Measurements from ENCODE around the gene ARMH3. TPM values are rescaled to one million over a fixed set of nuclear protein-coding genes. Genes with fewer than 3 reads are reported as not detected.

Gene ARMH3
- total RNA-seq, 4 donors from 2014 or later, result 12.9 to 19.3 (median 16.2) TPM

DNA sequence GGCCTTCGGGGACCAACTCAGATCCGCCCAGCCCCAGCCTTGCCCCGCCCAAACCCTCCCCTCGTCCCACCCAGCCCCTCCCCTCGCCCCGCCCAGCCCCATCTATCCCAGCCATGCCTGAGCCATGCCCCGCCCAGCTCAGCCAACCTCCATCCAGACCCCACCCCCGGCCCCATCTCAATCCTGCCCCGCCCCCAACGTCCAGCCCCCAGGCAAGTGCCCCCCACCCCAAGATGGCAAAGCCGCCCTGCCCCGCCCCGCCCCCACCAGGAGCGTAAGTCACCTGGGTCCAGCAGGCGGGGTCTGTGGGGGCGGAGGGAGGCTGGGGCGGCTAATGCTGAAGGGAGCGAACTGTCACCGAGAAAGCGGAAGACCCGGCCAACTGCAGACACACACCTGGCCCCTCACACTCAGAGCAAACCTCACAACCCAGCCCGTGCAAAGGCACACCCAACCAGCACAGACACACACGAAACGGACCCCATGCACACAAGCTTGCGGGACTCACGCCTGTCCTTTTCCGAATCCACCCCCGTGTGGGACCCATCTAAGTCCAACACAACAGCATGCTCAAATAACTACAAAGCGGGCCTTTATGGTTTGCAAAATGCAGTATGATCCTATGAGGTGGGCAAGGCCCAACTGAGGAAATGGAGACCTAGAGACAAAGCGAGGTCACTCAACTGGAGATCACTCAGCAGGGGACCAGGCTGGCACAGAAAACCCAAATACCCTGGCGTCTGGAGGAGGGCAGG lies 226.2 kb downstream of the ARMH3 start:
- TF ChIP-seq EP300 (IDR thresholded peaks at IDR 0.05), result no peak
- no peak for TF ChIP-seq POLR2A (IDR thresholded peaks at IDR 0.05; ENCODE audit: low read depth)
- TF ChIP-seq POLR2AphosphoS5 (IDR thresholded peaks at IDR 0.05), result no peak
- TF ChIP-seq, protein P1, sequence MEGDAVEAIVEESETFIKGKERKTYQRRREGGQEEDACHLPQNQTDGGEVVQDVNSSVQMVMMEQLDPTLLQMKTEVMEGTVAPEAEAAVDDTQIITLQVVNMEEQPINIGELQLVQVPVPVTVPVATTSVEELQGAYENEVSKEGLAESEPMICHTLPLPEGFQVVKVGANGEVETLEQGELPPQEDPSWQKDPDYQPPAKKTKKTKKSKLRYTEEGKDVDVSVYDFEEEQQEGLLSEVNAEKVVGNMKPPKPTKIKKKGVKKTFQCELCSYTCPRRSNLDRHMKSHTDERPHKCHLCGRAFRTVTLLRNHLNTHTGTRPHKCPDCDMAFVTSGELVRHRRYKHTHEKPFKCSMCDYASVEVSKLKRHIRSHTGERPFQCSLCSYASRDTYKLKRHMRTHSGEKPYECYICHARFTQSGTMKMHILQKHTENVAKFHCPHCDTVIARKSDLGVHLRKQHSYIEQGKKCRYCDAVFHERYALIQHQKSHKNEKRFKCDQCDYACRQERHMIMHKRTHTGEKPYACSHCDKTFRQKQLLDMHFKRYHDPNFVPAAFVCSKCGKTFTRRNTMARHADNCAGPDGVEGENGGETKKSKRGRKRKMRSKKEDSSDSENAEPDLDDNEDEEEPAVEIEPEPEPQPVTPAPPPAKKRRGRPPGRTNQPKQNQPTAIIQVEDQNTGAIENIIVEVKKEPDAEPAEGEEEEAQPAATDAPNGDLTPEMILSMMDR (IDR thresholded peaks at IDR 0.05), result no peak
- intact Hi-C loops (cut with DNase I), result no loop called here

DNA sequence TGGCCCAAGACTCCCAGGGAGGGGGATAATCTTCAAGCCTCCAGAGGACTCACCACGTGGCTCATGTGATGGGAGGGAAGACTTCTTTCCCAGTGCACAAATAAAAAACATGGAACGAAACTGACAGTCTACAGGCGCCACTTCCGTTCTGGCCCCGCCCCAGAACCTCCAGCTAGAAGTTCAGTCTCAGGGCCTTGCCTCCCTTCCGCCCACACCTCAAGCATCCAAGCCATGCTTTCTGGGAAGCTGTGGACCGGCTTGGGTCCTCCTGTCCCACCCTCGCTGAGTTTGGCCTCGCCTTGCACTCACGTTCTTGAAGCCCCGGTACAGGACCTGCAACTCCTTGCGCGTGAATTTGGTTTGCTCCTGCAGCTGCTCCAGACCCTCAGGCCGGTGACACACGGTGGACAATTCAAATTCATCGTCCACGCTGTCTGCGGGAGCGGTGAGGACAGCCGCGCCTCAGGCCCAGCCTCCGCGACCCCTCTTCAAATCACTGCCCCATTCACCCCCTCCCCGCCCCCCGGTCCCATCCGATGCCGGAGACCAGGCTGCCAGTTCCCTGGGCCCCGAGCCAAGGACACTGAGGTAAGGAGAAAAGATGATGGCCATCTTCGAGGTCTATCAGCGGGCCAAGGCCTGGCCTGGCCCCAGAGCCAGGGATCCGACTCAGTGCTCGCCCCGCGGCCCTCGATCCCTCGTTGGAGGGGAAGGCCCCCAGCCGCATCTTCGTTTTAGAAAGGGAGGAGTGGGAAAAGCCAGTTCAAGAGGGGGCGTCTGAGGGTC lies 227.0 kb downstream of the ARMH3 start:
- Histone ChIP-seq H3K4me3 (peak overlapping the region; percentile 54 to 68 (median 60)), H3K27ac (replicated peaks in 1 of 4) (peak overlapping the region in 3 of 4 donors; percentile 4 to 65 (median 57)), H3K27me3 (no peaks in the 10 kb centered on the region), H3K36me3 (peaks cover 0 to 36% (median 14%) of the 10 kb centered on the region in 4 donors), H3K4me1 (peaks cover 8 to 32% (median 29%) of the 10 kb centered on the region in 4 donors), H3K9me3 (no peaks in the 10 kb centered on the region)
- intact Hi-C loops (cut with DNase I), result no loop called here
- no peak for DNase-seq (ENCODE audit: extremely low spot score)
- TF ChIP-seq POLR2AphosphoS5 (IDR thresholded peaks at IDR 0.05) (no peak), EP300 (IDR thresholded peaks at IDR 0.05) (no peak), POLR2A (IDR thresholded peaks at IDR 0.05; ENCODE audit: low read depth) (no peak)
- TF ChIP-seq, protein P1 (IDR thresholded peaks at IDR 0.05), result no peak
- WGBS, result 57% methylated on average over 37 of the region's 39 CpGs

More for the DNA sequence above, 226.2 kb downstream of the ARMH3 start:
- Histone ChIP-seq H3K9me3 (no peaks in the 10 kb centered on the region), H3K27me3 (no peaks in the 10 kb centered on the region), H3K4me1 (peaks cover 16 to 32% (median 29%) of the 10 kb centered on the region in 4 donors), H3K36me3 (peaks cover 0 to 36% (median 14%) of the 10 kb centered on the region in 4 donors), H3K4me3 (peak overlapping the region; percentile 54 to 68 (median 60)), H3K27ac (replicated peaks in 1 of 4) (peak overlapping the region; percentile 29 to 65 (median 60))
- 4% methylated on average over 4 of the region's 31 CpGs for WGBS
- no peak for DNase-seq (ENCODE audit: extremely low spot score)

DNA sequence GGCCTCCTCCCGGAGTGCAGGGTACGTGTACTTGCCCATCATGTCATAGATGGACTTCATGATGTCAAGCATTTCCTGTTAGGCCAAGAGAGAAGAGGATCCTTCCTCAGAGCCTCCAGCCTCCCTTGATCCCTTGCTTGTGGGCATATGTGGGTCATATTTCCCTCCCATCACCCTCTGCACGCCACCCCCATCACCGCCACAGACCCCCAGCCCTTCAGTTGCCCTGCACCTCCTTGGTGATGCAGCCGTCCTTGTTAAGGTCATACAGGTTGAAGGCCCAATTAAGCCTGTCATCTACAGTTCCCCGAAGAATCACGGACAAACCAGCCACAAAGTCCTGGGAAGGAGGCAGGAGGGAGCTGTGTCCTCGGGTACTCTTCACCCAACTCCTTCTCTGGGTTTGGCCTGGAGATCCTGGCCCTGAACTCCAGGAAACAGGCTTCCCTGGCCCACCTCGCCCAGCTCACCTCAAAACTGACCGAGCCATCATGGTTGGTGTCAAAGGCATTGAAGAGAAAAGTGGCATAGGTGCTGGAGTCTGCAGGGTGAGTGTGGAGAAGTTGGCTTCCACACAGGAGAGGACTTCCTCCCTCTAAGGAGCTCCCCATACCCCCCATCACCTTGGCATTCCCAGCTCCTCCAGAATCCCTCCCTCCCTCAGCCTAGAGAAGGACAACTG lies 227.9 kb downstream of the ARMH3 start:
- intact Hi-C loops (cut with DNase I), result no loop called here
- no peak for DNase-seq (ENCODE audit: extremely low spot score)
- 96% methylated on average over 10 of the region's 10 CpGs for whole genome bisulfite sequencing
- Histone ChIP-seq H3K36me3 (peaks cover 0 to 36% (median 14%) of the 10 kb centered on the region in 4 donors), H3K27ac (replicated peaks in 1 of 4) (no peak overlapping the region), H3K9me3 (no peaks in the 10 kb centered on the region), H3K27me3 (no peaks in the 10 kb centered on the region), H3K4me1 (peaks cover 7 to 32% (median 29%) of the 10 kb centered on the region in 4 donors), H3K4me3 (no peak overlapping the region)
- TF ChIP-seq EP300 (IDR thresholded peaks at IDR 0.05), result no peak
- TF ChIP-seq POLR2AphosphoS5 (IDR thresholded peaks at IDR 0.05), result no peak
- TF ChIP-seq POLR2A (IDR thresholded peaks at IDR 0.05; ENCODE audit: low read depth), result no peak
- TF ChIP-seq, protein P1 (IDR thresholded peaks at IDR 0.05), result no peak

DNA sequence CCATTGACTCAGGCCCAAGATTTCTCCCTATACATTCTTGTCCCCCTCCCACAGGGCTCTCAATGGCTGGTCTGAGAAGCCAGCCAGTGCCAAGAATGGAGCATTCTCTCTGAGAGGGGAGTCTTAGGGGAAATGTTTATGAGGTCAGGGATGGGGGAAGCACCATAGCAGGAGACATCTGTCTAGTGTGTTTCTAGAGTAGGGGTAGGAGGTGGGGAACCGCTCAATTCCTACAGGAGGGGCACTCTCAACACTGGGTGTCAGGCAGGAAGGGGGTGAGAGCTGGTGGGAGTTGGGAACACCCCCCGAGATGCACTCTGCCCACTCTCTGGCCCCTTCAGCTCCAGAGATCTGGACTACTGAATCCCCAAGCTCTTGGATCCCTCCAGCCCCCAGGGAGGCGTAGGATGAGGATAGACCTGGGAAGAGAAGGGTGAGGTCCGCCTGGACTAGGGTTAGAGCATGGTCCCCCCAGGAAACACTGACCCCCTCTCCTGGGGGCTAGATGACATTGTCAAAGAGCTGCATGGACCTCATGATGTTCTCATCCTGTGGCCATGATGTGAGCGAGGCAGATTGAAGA lies 229.0 kb downstream of the ARMH3 start:
- no peaks in the 10 kb centered on the region for H3K9me3 ChIP-seq
- no peak for DNase-seq (ENCODE audit: extremely low spot score)
- H3K4me1 ChIP-seq, result peaks cover 7 to 31% (median 29%) of the 10 kb centered on the region in 4 donors
- WGBS, result 86% methylated on average over 2 of the region's 5 CpGs
- no peaks in the 10 kb centered on the region for H3K27me3 ChIP-seq
- intact Hi-C loops (cut with DNase I), result no loop called here
- no peak overlapping the region for H3K4me3 ChIP-seq
- H3K36me3 ChIP-seq, result peaks cover 0 to 36% (median 14%) of the 10 kb centered on the region in 4 donors
- no peak overlapping the region for H3K27ac ChIP-seq (replicated peaks in 1 of 4)
- TF ChIP-seq POLR2A (IDR thresholded peaks at IDR 0.05; ENCODE audit: low read depth) (no peak), EP300 (IDR thresholded peaks at IDR 0.05) (no peak), POLR2AphosphoS5 (IDR thresholded peaks at IDR 0.05) (no peak)
- TF ChIP-seq, protein P1 (IDR thresholded peaks at IDR 0.05), result no peak

Measured in esophagus muscularis mucosa (tissue), 4 donors.